Measurements from ENCODE around the gene TXNRD1. TPM values are rescaled to one million over a fixed set of nuclear protein-coding genes. Genes with fewer than 3 reads are reported as not detected.
A peak's percentile ranks its signal among the peaks of the same experiment; 100 is the strongest.

Gene TXNRD1
- total and polyA plus RNA-seq, 7 donors: 55.9 to 188 (median 121) TPM

GRCh38 chr12:104340925-104341611 is 125.5 kb downstream of the TXNRD1 start:
- H3K4me3 ChIP-seq: no peak overlapping the region
- intact Hi-C loops (cut with DNase I): no loop called here
- H3K9me3 ChIP-seq: no peaks in the 10 kb centered on the region
- no peak for DNase-seq
- H3K27ac ChIP-seq: peak overlapping the region in 3 of 4 donors; percentile 16 to 24 (median 18)
- TF ChIP-seq POLR2AphosphoS5 (IDR thresholded peaks at IDR 0.05) (peak in 1 of 4 donors; percentile 14), POLR2A (IDR thresholded peaks at IDR 0.05) (no peak), EP300 (IDR thresholded peaks at IDR 0.05) (no peak)
- TF ChIP-seq, protein P1, sequence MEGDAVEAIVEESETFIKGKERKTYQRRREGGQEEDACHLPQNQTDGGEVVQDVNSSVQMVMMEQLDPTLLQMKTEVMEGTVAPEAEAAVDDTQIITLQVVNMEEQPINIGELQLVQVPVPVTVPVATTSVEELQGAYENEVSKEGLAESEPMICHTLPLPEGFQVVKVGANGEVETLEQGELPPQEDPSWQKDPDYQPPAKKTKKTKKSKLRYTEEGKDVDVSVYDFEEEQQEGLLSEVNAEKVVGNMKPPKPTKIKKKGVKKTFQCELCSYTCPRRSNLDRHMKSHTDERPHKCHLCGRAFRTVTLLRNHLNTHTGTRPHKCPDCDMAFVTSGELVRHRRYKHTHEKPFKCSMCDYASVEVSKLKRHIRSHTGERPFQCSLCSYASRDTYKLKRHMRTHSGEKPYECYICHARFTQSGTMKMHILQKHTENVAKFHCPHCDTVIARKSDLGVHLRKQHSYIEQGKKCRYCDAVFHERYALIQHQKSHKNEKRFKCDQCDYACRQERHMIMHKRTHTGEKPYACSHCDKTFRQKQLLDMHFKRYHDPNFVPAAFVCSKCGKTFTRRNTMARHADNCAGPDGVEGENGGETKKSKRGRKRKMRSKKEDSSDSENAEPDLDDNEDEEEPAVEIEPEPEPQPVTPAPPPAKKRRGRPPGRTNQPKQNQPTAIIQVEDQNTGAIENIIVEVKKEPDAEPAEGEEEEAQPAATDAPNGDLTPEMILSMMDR (IDR thresholded peaks at IDR 0.05): no peak
- peaks cover 22 to 95% (median 58%) of the 10 kb centered on the region in 4 donors for H3K36me3 ChIP-seq
- no peaks in the 10 kb centered on the region for H3K27me3 ChIP-seq
- 92 to 93% methylated on average over 6 of the region's 6 CpGs for WGBS, 2 donors
- peaks cover 0 to 43% (median 26%) of the 10 kb centered on the region in 4 donors for H3K4me1 ChIP-seq

DNA sequence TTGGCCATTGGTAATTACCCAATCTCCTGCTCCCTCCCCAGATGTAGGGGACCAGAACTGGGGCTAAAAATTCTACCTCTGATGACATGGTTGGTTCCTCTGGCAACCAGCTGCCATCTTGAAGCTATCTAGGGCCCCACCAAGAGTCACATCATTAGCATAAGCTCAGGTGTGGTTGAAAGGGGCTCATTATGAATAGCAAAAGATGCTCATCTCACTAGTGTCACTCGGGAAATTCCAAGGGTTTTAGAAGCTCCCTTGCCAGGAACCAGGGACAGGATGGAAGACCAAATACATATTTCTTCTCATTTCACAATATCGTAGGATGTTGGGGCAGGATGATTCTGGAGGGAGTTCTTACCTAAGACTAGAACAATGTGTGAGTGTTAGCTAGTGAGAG is 126.6 kb downstream of the TXNRD1 start:
- intact Hi-C loops (cut with DNase I): no loop called here
- TF ChIP-seq EP300 (IDR thresholded peaks at IDR 0.05) (no peak), POLR2AphosphoS5 (IDR thresholded peaks at IDR 0.05) (no peak), POLR2A (IDR thresholded peaks at IDR 0.05) (no peak)
- TF ChIP-seq, protein P1 (IDR thresholded peaks at IDR 0.05): no peak
- no peak overlapping the region for H3K27ac ChIP-seq
- H3K27me3 ChIP-seq: no peaks in the 10 kb centered on the region
- H3K36me3 ChIP-seq: peaks cover 17 to 95% (median 51%) of the 10 kb centered on the region in 4 donors
- WGBS, 2 donors: 96 to 97% methylated on average over 2 of the region's 2 CpGs
- no peak overlapping the region for H3K4me3 ChIP-seq
- H3K9me3 ChIP-seq: no peaks in the 10 kb centered on the region
- peaks cover 0 to 43% (median 26%) of the 10 kb centered on the region in 4 donors for H3K4me1 ChIP-seq
- no peak for DNase-seq

DNA sequence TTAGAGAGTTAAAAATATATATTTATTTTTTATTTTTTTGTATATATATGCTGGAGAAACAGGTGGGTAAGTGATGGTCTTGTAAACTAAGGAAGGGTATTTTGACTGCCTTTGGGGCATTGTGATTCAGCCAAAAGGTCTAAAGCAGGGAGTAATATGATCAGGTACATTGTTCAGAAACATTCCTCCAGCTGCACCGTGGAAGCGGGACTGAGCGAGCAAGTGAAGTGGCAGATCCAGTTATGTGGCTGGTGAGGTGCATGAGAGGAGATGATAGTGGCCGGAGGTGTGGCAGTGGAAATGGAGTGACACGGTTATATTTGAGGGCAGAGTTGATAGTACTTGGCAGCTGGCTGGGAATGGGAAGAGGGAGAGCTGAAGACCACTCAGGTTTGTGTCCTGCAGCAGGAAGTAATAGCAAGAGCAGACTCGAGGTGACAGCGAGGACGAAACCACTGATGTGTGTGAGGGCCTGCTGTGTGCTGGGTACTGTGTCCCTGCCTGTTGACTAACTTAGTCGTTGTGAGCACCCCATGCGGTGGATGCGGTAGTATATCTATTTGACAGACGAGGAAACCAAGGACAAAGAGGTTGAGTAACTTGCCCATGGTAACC is 127.2 kb downstream of the TXNRD1 start:
- 94 to 95% methylated on average over 12 of the region's 12 CpGs for whole genome bisulfite sequencing, 2 donors
- TF ChIP-seq POLR2A (IDR thresholded peaks at IDR 0.05) (no peak), EP300 (IDR thresholded peaks at IDR 0.05) (no peak), POLR2AphosphoS5 (IDR thresholded peaks at IDR 0.05) (peak in 1 of 4 donors; percentile 6)
- TF ChIP-seq, protein P1 (IDR thresholded peaks at IDR 0.05): no peak
- H3K9me3 ChIP-seq: no peaks in the 10 kb centered on the region
- H3K36me3 ChIP-seq: peaks cover 15 to 95% (median 48%) of the 10 kb centered on the region in 4 donors
- no peak overlapping the region for H3K4me3 ChIP-seq
- H3K4me1 ChIP-seq: peaks cover 0 to 43% (median 26%) of the 10 kb centered on the region in 4 donors
- intact Hi-C loops (cut with DNase I): no loop called here
- no peak overlapping the region for H3K27ac ChIP-seq
- no peaks in the 10 kb centered on the region for H3K27me3 ChIP-seq
- DNase-seq: no peak

DNA sequence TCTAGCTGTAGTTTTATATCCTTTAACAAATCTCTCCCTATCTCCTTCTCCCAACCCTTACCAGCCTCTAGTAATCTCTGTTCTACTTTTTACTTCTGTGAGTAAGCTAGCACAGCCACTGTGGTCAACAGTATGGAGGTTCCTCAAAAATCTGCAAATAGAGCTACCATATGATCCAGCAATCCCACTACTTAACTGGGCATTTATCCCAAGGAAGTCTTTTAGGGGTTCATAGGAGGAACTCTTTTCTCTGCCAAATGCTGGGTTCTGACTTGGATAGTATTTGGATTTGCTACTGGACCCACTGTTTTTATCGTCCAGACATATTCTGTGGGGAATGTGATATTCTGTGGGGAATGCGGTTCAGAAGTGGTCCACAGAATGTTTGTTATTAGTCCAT is 129.1 kb downstream of the TXNRD1 start:
- H3K9me3 ChIP-seq: no peaks in the 10 kb centered on the region
- H3K27ac ChIP-seq: no peak overlapping the region
- no peak overlapping the region for H3K4me3 ChIP-seq
- DNase-seq: no peak
- intact Hi-C loops (cut with DNase I): loop anchor here (5.0 kb wide), 1 partner anchor 37 kb away; no protein-coding TSS in a partner anchor
- WGBS, 2 donors: 92 to 97% methylated on average over 2 of the region's 2 CpGs
- peaks cover 20 to 95% (median 50%) of the 10 kb centered on the region in 4 donors for H3K36me3 ChIP-seq
- TF ChIP-seq POLR2AphosphoS5 (IDR thresholded peaks at IDR 0.05) (no peak), POLR2A (IDR thresholded peaks at IDR 0.05) (no peak), EP300 (IDR thresholded peaks at IDR 0.05) (no peak)
- TF ChIP-seq, protein P1 (IDR thresholded peaks at IDR 0.05): no peak
- H3K4me1 ChIP-seq: peaks cover 0 to 35% (median 19%) of the 10 kb centered on the region in 4 donors
- H3K27me3 ChIP-seq: no peaks in the 10 kb centered on the region
